Medulla oblongata (tissue), 1 donor: Measurements from ENCODE around the gene LUC7L3.
"Not testable (repeated sequence)": the region's sequence is repeated elsewhere in the genome, so short reads cannot be mapped to it uniquely, and the experiment has no call there.

Source experiments
- DNase-seq: peaks from one replicate; pipeline ENCODE4 v3.0.0-alpha.2; 2015; ENCODE audit errors: extremely low spot score

Gene LUC7L3

GRCh38 chr17:50708050-50709000 is 11.1 kb upstream of the LUC7L3 start:
- peak; percentile 57 for DNase-seq

- not testable (repeated sequence) for DNase-seq
Observed at GRCh38 chr17:50709053-50709452, 10.3 kb upstream of the LUC7L3 start.

GRCh38 chr17:50710025-50710424 is 9.4 kb upstream of the LUC7L3 start:
- no peak for DNase-seq

GRCh38 chr17:50710650-50711049 is 8.8 kb upstream of the LUC7L3 start:
- no peak for DNase-seq

- no peak for DNase-seq
Observed at GRCh38 chr17:50712641-50713040, 6.8 kb upstream of the LUC7L3 start.

- DNase-seq, result no peak
Observed at GRCh38 chr17:50715471-50715870, 3.9 kb upstream of the LUC7L3 start.

- DNase-seq, result peak; percentile 33
Observed at GRCh38 chr17:50719924-50720794, 756 bp downstream of the LUC7L3 start.

- DNase-seq, result no peak
Observed at GRCh38 chr17:50721194-50722010, 2.0 kb downstream of the LUC7L3 start.

- no peak for DNase-seq
Observed at GRCh38 chr17:50722746-50723145, 3.3 kb downstream of the LUC7L3 start.

- not testable (repeated sequence) for DNase-seq
Observed at GRCh38 chr17:50724622-50725021, 5.2 kb downstream of the LUC7L3 start.

- DNase-seq, result no peak
Observed at GRCh38 chr17:50725769-50726655, 6.6 kb downstream of the LUC7L3 start.

- no peak for DNase-seq
Observed at GRCh38 chr17:50728112-50728429, 8.7 kb downstream of the LUC7L3 start.

GRCh38 chr17:50728881-50729765 is 9.7 kb downstream of the LUC7L3 start:
- no peak for DNase-seq

- no peak for DNase-seq
Observed at GRCh38 chr17:50731575-50732460, 12.4 kb downstream of the LUC7L3 start.

GRCh38 chr17:50735287-50735686 is 15.9 kb downstream of the LUC7L3 start:
- no peak for DNase-seq

GRCh38 chr17:50737118-50737698 is 17.8 kb downstream of the LUC7L3 start:
- DNase-seq, result no peak

- DNase-seq, result no peak
Observed at GRCh38 chr17:50739098-50739497, 19.7 kb downstream of the LUC7L3 start.

- no peak for DNase-seq
Observed at GRCh38 chr17:50745631-50746030, 26.2 kb downstream of the LUC7L3 start.
